Astrocyte (in vitro differentiated cells and primary cell): ENCODE results near the gene SH3BP5.

ENCODE experiments used
- EZH2 ChIP-seq: IDR thresholded peaks from 2 replicates; pipeline ENCODE4 v1.6.1; 2012; ENCODE audit warnings: mild to moderate bottlenecking, low read length, inconsistent platforms; ENCODE audit not compliant: insufficient read depth
- TF ChIP-seq, protein P1 (sequence below): IDR thresholded peaks from 2 replicates; pipeline ENCODE4 v1.5.1; 2011; ENCODE audit warnings: low read depth, mild to moderate bottlenecking, inconsistent platforms, low read length, moderate library complexity; ENCODE audit not compliant: insufficient read depth

DNA sequence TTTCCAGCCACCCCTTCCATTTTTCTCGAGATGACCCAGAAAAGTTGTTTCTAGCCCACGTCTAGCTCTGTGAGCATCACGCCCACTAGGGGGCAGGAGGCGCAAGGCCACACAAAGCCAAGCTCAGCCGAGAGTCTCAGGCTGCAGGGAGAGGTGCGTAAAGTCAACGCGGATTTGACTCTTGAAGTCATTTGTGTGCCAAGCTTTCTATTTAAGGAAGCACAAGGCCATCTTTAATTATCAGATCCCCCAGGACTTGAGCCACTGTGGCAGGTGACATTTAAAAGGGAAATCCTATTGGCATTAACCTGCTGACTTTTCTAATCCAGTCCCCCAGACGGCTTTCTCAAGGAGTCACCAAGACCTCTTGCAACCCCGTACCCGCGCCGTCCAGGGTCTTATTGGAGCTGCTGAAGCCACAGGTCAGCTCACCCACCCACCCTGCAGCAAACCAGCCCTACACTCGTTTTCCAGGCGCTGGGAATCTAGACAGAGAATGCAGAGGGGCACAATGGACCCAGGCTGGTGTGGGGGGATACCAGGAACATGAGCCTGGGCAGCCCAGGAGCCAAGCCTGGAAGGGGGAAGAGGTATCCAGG lies 64.3 kb downstream of the SH3BP5 start:
- TF ChIP-seq EZH2, result no peak
- TF ChIP-seq, protein P1, sequence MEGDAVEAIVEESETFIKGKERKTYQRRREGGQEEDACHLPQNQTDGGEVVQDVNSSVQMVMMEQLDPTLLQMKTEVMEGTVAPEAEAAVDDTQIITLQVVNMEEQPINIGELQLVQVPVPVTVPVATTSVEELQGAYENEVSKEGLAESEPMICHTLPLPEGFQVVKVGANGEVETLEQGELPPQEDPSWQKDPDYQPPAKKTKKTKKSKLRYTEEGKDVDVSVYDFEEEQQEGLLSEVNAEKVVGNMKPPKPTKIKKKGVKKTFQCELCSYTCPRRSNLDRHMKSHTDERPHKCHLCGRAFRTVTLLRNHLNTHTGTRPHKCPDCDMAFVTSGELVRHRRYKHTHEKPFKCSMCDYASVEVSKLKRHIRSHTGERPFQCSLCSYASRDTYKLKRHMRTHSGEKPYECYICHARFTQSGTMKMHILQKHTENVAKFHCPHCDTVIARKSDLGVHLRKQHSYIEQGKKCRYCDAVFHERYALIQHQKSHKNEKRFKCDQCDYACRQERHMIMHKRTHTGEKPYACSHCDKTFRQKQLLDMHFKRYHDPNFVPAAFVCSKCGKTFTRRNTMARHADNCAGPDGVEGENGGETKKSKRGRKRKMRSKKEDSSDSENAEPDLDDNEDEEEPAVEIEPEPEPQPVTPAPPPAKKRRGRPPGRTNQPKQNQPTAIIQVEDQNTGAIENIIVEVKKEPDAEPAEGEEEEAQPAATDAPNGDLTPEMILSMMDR, result peak; percentile 96
